GM12864 (cell line): ENCODE results near the gene MIA.
"Not testable (repeated sequence)": the region's sequence is repeated elsewhere in the genome, so short reads cannot be mapped to it uniquely, and the experiment has no call there.

Experiments used
- DNase-seq: peaks from one replicate; pipeline ENCODE4 v3.0.0-alpha.2; 2011; ENCODE audit warnings: low read depth
- H3K4me3 ChIP-seq: 2 replicates; pipeline ENCODE4 v1.5.1; 2011; ENCODE audit warnings: mild to moderate bottlenecking, low read depth, low read length, control low read depth

Gene MIA

DNA sequence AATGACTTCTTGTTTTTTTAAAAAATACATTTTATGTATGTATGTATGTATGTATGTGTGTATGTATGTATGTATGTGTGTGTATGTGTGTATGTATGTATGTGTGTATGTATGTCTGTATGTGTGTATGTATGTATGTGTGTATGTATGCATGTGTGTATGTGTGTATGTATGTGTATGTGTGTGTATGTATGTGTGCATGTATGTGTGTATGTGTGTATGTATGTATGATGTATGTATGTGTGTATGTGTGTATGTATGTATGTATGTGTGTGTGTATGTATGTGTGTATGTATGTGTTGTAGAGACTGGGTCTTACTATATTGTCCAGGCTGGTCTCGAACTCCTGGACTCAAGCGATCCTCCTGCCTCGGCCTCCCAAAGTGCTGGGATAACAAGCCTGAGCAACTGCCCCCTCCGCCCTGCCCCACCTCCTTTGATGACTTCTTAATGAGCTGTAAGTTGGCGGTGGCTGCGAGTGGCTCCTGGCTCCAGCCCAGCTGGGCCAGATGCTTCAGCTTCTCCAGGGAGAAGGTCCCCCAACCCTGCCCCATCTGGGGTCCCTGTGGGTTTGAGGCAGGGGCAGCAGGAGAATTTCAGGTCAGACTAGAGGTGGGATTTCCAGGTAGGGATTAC lies 50.3 kb downstream of the MIA start:
- H3K4me3 ChIP-seq, DNase-seq: not testable (repeated sequence)

DNA sequence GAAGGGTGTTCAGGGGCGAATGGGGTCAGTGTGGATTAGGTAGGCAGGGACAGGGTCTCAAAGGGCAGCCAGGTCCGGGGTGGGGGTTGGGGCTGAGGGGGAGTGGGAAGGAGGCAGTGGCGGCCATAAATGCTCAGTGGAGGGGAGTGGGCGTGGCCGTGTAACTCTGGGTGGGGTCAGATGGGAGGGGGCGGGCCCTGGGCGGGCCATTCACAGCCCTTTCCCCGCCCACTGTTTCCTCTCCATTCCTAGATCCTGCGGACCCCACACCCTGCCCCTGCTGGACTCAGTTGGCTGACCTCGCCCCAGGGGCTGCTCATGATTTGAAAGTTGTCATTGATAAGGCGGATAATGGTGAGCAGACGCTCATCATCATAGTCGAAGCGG lies 51.0 kb downstream of the MIA start:
- not testable (repeated sequence) for H3K4me3 ChIP-seq, DNase-seq

GRCh38 chr19:40826699-40827385 lies 51.5 kb downstream of the MIA start:
- DNase-seq, H3K4me3 ChIP-seq: not testable (repeated sequence)
